Ishikawa (cell line): ENCODE measurements around the gene SMTNL1.

Experiments used
- CEBPB ChIP-seq: IDR thresholded peaks from 2 replicates; pipeline ENCODE4 v1.6.1; 2012
- CREB1 ChIP-seq: IDR thresholded peaks from 2 replicates; pipeline ENCODE4 v1.6.1; 2012; ENCODE audit warnings: low read depth
- EP300 ChIP-seq: IDR thresholded peaks from 2 replicates; pipeline ENCODE4 v1.6.1; 2012; ENCODE audit warnings: borderline replicate concordance
- MAX ChIP-seq: IDR thresholded peaks from 2 replicates; pipeline ENCODE4 v1.6.1; 2012
- NFIC ChIP-seq: IDR thresholded peaks from 2 replicates; pipeline ENCODE4 v1.6.1; 2012
- RAD21 ChIP-seq: IDR thresholded peaks from 2 replicates; pipeline ENCODE4 v1.6.1; 2012; ENCODE audit warnings: low read depth
- REST ChIP-seq: IDR thresholded peaks from 2 replicates; pipeline ENCODE4 v1.6.1; 2012; ENCODE audit warnings: low read depth, mild to moderate bottlenecking
- TAF1 ChIP-seq: IDR thresholded peaks from 2 replicates; pipeline ENCODE4 v1.6.1; 2012; ENCODE audit warnings: low read depth, mild to moderate bottlenecking
- TCF12 ChIP-seq: IDR thresholded peaks from 2 replicates; pipeline ENCODE4 v1.6.1; 2012; ENCODE audit warnings: low read depth
- USF1 ChIP-seq: IDR thresholded peaks from 2 replicates; pipeline ENCODE4 v1.6.1; 2012
- YY1 ChIP-seq: IDR thresholded peaks from 2 replicates; pipeline ENCODE4 v1.6.1; 2012; ENCODE audit warnings: low read depth

DNA sequence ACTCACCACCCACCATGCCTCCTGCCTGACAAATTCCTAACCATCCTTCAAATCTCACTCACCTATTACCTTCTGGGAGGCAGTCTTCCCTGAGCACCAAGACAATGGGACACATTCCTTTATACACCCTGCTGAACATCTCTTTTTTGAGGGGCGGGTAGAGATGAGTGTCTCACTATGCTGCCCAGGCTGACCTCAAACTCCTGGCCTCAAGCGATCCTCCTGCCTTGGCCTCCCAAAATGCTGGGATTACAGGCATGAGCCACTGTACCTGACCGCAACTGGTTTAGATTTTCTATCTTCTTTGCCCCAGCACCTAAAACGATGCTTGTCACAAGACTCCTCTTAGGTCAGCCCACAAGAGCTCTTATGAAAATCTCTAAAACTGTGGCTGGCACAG, 14.0 kb upstream of the SMTNL1 start:
- TF ChIP-seq MAX (no peak), EP300 (no peak), CEBPB (no peak), REST (no peak), TCF12 (no peak), TAF1 (no peak), NFIC (no peak), USF1 (no peak), RAD21 (no peak), CREB1 (no peak), YY1 (no peak)
